Activated T-cell treated with anti-CD3 and anti-CD28 coated beads for 4 hours (primary cell): ENCODE data around the gene AMIGO2.
A peak's percentile ranks its signal among the peaks of the same experiment; 100 is the strongest.
"Not testable (repeated sequence)": the region's sequence is repeated elsewhere in the genome, so short reads cannot be mapped to it uniquely, and the experiment has no call there.

Source experiments
- DNase-seq: peaks from one replicate; pipeline ENCODE4 v3.0.0-alpha.2; 2020

The AMIGO2 gene

GRCh38 chr12:47079468-47079980, at the start of gene AMIGO2, which contains the start of gene PCED1B:
TSS of gene AMIGO2 (minus strand) at chr12:47079959. CDS start at chr12:47079002, 957 bp downstream.
TSS of gene PCED1B (plus strand) at chr12:47079621. CDS start at chr12:47235064, 155,443 bp downstream.
- peak; percentile 40 for DNase-seq

- no peak for DNase-seq
These were observed 46.5 kb upstream of the AMIGO2 start for GRCh38 chr12:47126246-47126645.

GRCh38 chr12:47124451-47124850, 44.7 kb upstream of the AMIGO2 start:
- no peak for DNase-seq

- no peak for DNase-seq
These were observed 44.0 kb upstream of the AMIGO2 start for GRCh38 chr12:47123730-47124129.

GRCh38 chr12:47122602-47123001, 42.8 kb upstream of the AMIGO2 start:
- no peak for DNase-seq

GRCh38 chr12:47121146-47121545, 41.4 kb upstream of the AMIGO2 start:
- DNase-seq = no peak

- DNase-seq = no peak
These were observed 41.0 kb upstream of the AMIGO2 start for GRCh38 chr12:47120736-47121135.

GRCh38 chr12:47117305-47117704, 37.5 kb upstream of the AMIGO2 start:
- DNase-seq = not testable (repeated sequence)

- DNase-seq = no peak
These were observed 34.7 kb upstream of the AMIGO2 start for GRCh38 chr12:47114481-47114892.

GRCh38 chr12:47112679-47113078, 32.9 kb upstream of the AMIGO2 start:
- DNase-seq = no peak

GRCh38 chr12:47111854-47112253, 32.1 kb upstream of the AMIGO2 start:
- DNase-seq = no peak

- DNase-seq = no peak
These were observed 31.6 kb upstream of the AMIGO2 start for GRCh38 chr12:47111392-47111778.

GRCh38 chr12:47110718-47111391, 31.1 kb upstream of the AMIGO2 start:
- DNase-seq = no peak

- DNase-seq = no peak
These were observed 30.3 kb upstream of the AMIGO2 start for GRCh38 chr12:47110011-47110541.

GRCh38 chr12:47107926-47108325, 28.2 kb upstream of the AMIGO2 start:
- DNase-seq = no peak

- DNase-seq = no peak
These were observed 27.7 kb upstream of the AMIGO2 start for GRCh38 chr12:47107446-47107845.

GRCh38 chr12:47105914-47106674, 26.3 kb upstream of the AMIGO2 start:
- no peak for DNase-seq

- DNase-seq = no peak
These were observed 23.3 kb upstream of the AMIGO2 start for GRCh38 chr12:47102845-47103651.

GRCh38 chr12:47102406-47102805, 22.6 kb upstream of the AMIGO2 start:
- no peak for DNase-seq

- DNase-seq = no peak
These were observed 20.4 kb upstream of the AMIGO2 start for GRCh38 chr12:47100160-47100559.

- no peak for DNase-seq
These were observed 19.9 kb upstream of the AMIGO2 start for GRCh38 chr12:47099610-47100009.

- no peak for DNase-seq
These were observed 18.3 kb upstream of the AMIGO2 start for GRCh38 chr12:47098099-47098498.
